OCI-LY7 (cell line): ENCODE measurements around the gene TRIM54.

Experiments
- EZH2phosphoT487 ChIP-seq: fragments of 200-600 bp; sonication (generic); IDR thresholded peaks from 2 replicates; pipeline ENCODE4 v1.6.1; 2018; ENCODE audit warnings: low read depth, borderline replicate concordance, mild to moderate bottlenecking, mixed run types, antibody characterized with exemption, low read length, moderate library complexity, mixed read lengths
- TF ChIP-seq, protein P1 (sequence below): fragments of 200-600 bp; sonication (generic); conservative IDR thresholded peaks from 2 replicates; pipeline ENCODE4 v1.5.1; 2014; ENCODE audit warnings: mild to moderate bottlenecking, antibody characterized with exemption, low read length, moderate library complexity, mixed read lengths

DNA sequence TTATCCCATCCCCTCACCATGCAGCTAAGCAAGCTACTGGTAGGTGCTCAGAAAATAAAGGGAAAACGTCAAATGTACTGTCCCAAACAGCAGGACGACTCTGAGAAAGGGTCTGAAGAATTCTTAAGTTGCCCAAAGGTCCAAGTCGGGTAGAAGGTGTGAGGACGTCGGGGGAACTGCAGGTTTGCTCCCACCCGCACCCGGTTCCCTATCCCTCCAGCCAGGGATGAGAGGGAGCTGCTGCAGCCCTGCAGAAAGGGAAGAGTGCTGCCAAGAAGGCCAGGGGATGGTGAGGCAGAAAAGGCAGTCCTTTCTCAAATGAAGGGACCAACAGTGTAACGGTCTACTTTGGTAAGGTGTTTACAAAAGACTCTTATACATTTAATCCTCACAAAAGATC lies 32.9 kb downstream of the TRIM54 start:
- TF ChIP-seq, protein P1, sequence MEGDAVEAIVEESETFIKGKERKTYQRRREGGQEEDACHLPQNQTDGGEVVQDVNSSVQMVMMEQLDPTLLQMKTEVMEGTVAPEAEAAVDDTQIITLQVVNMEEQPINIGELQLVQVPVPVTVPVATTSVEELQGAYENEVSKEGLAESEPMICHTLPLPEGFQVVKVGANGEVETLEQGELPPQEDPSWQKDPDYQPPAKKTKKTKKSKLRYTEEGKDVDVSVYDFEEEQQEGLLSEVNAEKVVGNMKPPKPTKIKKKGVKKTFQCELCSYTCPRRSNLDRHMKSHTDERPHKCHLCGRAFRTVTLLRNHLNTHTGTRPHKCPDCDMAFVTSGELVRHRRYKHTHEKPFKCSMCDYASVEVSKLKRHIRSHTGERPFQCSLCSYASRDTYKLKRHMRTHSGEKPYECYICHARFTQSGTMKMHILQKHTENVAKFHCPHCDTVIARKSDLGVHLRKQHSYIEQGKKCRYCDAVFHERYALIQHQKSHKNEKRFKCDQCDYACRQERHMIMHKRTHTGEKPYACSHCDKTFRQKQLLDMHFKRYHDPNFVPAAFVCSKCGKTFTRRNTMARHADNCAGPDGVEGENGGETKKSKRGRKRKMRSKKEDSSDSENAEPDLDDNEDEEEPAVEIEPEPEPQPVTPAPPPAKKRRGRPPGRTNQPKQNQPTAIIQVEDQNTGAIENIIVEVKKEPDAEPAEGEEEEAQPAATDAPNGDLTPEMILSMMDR: no peak
- no peak for TF ChIP-seq EZH2phosphoT487
